Astrocyte (in vitro differentiated cells and primary cell): ENCODE measurements around the gene TMPRSS6.

Source experiments
- CTCF ChIP-seq: IDR thresholded peaks from 2 replicates; pipeline ENCODE4 v1.5.1; 2011; ENCODE audit warnings: low read depth, mild to moderate bottlenecking, inconsistent platforms, low read length, moderate library complexity; ENCODE audit not compliant: insufficient read depth
- EZH2 ChIP-seq: IDR thresholded peaks from 2 replicates; pipeline ENCODE4 v1.6.1; 2012; ENCODE audit warnings: mild to moderate bottlenecking, low read length, inconsistent platforms; ENCODE audit not compliant: insufficient read depth

- TF ChIP-seq EZH2 (no peak), CTCF (no peak)
Measured at GRCh38 chr22:37115032-37115431, 5.5 kb upstream of the TMPRSS6 start.
